Posterior cingulate gyrus (tissue), 11 donors: ENCODE results near the gene CPPED1.
"Not testable (repeated sequence)": the region's sequence is repeated elsewhere in the genome, so short reads cannot be mapped to it uniquely, and the experiment has no call there.

Experiments used
- DNase-seq, 10 donors: peaks; one replicate each; pipeline versions ENCODE4 v3.0.0 to v3.0.0-alpha.2; 2020 to 2021; ENCODE audit warnings: mixed read lengths in 3 of 10
- intact Hi-C: fragments of 100-400 bp; cut with DNase I; formaldehyde crosslinking; loops from one replicate; pipeline ENCODE4 v1.15.1; 2023

CPPED1 gene, protein sequence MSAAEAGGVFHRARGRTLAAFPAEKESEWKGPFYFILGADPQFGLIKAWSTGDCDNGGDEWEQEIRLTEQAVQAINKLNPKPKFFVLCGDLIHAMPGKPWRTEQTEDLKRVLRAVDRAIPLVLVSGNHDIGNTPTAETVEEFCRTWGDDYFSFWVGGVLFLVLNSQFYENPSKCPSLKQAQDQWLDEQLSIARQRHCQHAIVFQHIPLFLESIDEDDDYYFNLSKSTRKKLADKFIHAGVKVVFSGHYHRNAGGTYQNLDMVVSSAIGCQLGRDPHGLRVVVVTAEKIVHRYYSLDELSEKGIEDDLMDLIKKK

DNA sequence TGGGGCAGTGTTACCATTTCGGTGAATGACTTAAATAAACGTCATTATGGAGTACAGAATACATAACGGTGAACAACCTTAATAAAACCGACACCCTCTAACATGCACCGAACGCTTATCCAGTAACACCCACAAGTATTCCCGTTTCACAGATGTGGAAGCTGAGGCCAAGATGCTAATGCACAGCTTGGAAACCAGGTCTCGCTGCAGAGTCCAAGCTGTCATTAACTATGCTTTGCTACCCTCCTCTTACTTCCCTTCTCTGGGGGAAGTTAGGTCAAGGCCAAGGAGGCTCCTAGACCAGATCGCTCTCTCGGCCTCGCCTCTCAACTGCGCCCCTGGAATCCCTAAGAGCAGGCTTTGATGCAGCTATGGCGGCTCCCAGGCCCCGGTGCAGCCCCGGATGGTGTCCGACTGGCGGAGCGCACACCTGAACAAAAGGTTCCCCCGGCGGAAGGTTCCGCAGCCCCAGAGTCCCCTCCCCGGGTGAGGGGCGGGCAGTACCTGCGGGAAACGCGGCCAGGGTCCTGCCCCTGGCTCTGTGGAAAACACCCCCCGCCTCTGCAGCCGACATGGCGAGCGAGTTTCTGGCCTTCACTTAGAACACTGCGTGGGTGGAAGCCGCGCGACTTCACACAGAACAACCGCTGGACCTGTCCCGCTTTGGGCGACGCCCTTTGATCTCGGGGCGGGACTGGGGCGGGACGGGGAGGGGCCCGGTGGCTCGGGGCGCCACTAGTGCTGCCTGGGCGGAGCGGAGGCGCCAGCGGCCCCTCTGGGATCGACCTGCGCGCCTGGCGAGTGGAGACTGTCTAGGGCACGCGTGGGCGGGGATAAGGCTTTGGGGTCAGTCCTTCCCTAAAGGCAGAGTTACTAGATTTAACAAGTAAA lies at the start of gene CPPED1:
CPPED1 (minus strand) TSS at position 685 of the 891 bp plus-strand sequence; CDS start at position 574, 111 bp downstream.
- intact Hi-C loops = no loop called here
- peak; percentile 85 to 99 (median 90) for DNase-seq

DNA sequence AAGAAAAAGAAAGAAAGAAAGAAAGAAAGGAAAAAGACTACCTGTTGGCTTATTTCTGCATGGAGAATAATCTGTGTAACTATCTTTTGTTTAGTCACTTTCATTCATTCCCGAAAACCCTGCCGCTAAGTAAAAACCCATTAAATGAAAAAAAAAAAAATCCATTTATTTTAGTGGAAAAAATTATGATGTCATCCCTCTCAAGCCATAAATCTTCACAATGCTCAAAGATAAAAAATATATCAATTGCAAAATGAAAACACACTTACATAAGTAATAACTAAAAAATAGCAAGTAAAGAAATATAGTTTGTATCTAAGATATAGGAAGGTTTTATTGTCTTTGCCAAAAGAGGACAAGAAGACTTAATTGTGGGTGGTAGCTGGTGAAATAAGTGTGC lies 46.5 kb upstream of the CPPED1 start:
- DNase-seq = no peak
- intact Hi-C loops = no loop called here

DNA sequence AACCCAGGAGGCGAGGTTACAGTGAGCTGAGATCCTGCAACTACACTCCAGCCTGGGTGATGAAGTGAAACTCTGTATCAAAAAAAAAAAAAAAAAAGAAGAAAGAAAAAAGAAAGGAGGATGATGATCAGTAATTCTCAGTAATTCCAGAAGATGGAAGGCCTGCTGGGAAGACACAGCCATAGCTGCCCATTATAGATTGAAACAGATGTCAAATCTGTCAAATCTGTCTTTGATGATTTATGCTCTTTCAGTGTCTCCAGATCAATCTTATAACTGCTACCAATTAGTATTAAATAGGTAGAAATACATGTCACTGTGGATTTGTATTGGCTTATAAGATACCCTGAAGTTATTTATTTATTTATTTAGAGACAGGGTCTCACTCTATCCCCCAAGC lies 42.9 kb upstream of the CPPED1 start:
- no peak for DNase-seq
- intact Hi-C loops = no loop called here

DNA sequence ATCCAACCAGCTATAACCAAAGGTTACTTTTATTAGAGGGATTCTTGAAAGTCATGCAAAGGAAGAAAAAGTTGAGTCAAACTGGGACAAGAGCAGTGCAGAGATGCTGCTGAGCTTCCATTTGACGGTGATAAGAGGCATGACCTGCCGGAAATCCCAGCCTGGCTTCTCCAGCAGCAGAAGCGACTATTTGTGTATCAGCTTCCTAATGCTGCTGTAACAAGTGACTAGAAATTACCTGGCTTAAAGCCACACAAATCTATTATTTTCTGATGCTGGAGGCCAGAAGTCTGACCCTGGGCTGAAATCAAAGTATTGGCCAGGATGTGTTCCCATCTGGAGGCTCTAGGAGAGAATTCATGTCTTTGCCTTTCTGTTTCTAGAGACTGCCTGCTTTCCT lies 41.6 kb upstream of the CPPED1 start:
- intact Hi-C loops = no loop called here
- no peak for DNase-seq

DNA sequence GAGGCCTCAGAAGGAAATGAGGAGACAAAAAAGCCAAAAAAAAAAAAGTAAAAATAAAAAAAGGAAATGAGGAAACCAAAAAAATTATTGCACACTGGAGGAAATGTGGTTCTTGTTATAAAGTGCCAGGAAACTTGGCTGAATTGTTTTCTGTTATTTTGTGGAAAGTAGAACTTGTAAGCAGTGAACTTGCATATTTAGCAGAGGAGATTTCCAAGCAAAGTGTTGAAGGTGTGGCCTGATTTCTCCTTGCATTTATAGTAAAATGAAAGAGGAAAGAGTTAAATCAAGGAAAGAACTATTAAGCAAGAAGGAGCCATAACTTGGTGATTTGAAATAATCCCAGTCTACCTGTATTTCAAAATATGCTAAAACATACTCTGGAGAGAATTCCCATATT lies 34.1 kb upstream of the CPPED1 start:
- DNase-seq = no peak
- intact Hi-C loops = no loop called here

DNA sequence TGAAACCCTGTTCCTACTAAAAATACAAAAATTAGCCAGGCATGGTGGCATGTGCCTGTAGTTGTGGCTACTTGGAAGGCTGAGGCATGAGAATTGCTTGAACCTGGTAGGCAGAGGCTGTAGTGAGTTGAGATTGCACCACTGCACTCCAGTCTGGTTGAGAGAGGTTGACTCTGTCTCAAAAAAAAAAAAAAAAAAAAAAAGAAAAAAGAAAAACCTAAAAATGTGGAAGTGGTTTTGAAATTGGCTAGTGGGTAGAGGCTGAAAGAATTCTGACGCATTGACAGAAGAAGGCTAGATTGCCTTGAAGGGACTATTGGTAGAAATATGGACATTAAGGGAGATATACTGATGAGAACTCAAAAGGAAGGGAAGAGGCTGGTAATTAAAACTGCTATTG lies 33.6 kb upstream of the CPPED1 start:
- intact Hi-C loops = no loop called here
- no peak for DNase-seq

DNA sequence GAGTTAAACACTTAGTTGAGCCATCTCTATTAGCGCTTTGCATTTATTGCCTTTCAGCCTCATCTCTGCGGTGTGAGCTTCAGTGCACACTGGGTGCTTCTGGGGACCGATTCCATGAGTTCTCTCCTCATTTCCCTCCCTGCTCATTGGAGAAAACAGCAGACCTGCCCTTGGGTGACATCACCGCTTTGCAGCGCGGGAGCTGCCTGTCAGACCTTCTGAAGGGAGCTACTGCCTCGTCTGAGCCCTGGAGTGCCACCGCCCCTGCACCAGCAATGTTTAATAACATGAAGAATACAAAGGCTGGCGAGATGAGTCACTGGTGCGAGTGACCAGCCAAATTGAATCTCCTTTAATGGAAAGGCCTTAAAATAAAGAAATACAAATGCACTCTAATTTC lies 30.2 kb upstream of the CPPED1 start:
- intact Hi-C loops = no loop called here
- DNase-seq = peak in 4 of 10 donors; percentile 12 to 89 (median 61)

DNA sequence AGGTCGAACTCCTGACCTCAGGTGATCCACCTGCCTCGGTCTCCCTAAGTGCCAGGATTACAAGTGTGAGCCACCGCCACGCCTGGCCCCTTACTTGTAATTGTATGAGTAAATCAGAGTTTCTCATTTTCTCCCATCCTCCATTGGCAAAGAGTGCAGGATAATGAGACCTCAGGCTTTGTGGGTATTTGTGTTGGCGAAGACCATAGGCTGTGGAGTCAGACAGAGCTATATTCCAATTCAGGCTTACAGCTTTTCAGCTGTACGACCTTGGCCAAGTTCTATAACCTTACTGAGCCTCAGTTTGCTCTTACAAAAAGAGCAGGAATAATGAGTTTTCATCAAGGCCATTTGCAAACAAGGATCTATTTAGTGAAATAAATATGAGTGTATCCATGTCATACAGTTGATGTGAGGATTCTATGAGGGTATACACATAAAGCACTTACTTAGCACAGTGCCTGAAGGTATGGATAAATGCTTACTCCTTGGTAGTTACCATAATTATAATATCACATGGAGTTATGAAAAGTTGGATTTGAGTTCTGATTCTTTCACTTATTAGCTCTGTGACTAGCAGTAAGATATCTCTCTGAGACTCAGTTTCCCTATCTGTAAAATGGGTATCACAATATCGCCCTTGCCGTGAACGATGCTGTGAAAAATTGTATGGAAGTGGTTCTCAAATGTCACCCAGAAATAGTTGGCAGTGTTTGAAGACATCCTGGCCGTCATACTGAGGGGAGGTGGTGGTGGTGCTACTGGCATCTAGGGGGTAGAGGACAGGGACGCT lies 25.6 kb upstream of the CPPED1 start:
- peak in 1 of 10 donors; percentile 75 for DNase-seq
- intact Hi-C loops = no loop called here

DNA sequence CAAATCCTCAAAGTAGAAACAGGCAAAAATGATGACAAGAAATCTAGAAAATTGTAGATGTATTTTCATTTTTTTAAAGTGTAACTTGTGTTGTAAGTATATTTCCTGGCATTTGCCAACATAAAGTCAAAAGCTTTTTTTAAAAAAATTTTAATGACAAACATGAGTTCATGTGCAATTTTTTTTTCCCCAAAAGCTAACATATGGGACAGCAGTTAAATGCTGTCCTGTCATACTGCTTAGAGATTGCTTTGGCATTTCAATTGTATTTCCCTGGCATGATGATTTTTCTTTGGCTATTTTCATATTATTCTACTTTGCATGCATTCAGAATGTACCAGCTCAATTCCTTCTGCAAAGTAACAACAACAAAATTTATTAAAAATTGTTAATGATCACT lies 24.5 kb upstream of the CPPED1 start:
- DNase-seq = no peak
- intact Hi-C loops = no loop called here

DNA sequence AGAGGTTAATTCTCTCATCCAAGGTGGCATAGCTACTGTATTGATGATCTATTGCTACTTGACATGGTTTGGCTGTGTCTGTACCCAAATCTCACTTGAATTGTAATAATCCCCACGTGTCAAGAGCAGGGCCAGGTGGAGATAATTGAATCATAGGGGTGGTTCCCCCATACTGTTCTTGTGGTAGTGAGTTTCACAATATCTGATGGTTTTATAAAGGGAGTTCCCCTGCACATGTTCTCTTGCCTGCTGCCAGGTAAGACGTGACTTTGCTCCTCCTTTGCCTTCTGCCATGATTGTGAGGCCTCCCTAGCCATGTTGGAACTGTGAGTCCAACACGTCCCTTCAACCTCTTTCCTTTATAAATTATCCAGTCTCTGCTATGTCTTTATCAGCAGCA lies 22.9 kb upstream of the CPPED1 start:
- DNase-seq = peak in 1 of 10 donors; percentile 5
- intact Hi-C loops = no loop called here

DNA sequence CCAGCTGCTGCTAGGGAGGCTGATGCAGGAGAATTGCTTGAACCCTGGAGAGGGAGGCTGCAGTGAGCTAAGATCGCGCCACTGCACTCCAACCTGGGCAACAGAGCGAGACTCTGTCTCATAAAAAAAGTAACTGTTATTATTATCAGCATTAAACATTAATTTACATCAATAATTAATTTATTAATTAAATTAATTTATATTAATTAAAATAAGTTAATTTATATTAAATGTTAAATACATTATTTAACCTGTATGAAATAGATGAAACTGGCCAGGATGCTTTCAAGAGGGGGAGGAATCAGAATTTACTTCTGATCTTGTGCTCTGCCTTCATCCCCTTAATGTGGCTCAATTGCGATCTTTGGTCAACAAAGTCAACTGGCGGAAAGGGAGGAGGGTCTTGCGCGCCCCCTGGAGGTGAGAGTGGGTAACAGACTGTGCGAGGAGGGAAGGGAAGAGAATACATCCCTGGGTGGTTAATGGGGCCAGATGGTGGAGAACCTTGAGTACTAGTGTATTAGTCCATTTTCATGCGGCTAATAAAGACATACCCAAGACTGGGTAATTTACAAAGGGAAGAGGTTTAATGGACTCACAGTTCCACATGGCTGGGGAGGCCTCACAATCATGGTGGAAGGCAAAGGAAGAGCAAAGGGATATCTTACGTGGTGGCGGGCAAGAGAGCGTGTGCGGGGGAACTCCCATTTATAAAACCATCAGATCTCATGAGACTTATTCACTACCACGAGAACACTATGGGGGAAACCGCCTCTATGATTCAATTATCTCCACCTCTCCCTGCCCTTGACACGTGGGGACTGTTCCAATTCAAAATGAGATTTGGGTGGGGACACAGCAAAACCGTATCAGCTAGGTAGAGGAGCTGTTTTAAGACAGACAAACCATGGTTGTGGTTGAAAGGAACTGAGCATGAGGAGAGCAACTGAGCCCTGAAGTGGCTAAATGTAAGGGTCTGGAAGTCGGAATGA lies 15.7 kb upstream of the CPPED1 start:
- peak in 6 of 10 donors; percentile 20 to 88 (median 72) for DNase-seq
- intact Hi-C loops = loop anchor here (2.0 to 5.0 kb wide), 3 partner anchors 99 to 362 kb away; no protein-coding TSS in a partner anchor

DNA sequence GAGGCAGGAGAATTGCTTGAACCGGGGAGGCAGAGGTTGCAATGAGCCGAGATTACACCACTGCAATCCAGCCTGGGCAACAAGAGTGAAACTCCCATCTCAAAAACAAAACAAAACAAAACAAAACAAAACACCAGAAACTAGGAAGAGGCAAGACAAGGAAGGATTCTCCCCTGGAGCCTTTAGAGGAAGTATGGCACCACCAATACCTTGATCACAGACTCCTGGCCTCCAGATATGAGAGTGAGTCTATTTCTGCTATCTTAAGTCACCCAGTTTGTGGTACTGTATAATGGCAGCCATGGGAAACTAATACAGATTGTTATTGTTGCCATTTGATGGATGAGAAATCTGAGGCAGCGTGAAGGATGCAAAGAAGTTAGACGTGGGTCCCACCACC lies 14.6 kb upstream of the CPPED1 start:
- intact Hi-C loops = loop anchor here (2.0 to 5.0 kb wide), 3 partner anchors 98 to 361 kb away; no protein-coding TSS in a partner anchor
- no peak for DNase-seq

DNA sequence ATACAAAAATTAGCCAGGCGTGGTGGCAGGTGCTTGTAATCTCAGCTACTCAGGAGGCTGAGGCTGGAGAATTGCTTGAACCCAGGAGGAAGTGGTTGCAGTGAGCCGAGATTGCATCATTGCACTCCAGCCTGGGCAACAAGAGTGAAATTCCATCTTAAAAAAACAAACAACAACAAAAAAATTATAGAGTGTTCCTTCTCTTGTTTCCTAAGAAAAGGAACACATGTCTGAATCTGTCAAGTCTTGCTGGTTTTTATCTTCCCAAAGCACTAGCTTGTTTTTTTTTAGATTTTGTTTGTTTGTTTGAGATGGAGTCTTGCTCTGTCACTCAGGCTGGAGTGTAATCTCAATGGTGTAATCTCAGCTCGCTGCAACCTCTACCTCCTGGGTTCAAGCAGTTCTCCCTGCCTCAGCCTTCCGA lies 13.1 kb upstream of the CPPED1 start:
- intact Hi-C loops = loop anchor here (5.0 kb wide), 2 partner anchors 245 to 360 kb away; no protein-coding TSS in a partner anchor
- DNase-seq = peak in 1 of 10 donors; percentile 58

DNA sequence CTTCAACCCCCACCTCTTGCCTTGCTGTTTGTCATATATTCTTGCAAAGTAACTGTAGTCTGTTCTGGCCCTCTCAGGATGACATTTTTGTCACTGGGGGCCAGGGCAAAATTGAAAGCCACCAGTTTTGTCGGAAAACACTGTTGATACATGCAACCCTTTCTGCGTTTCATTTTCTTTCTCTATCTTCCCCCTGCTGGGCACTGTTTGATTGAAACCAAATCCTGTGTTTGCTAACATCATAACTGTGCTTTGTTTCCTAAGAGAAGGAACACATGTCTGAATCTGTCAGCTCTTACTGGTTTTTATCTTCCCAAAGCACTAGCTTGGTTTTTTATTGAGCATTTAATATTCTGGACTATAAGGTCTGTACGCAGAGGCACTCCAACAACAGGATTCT lies 11.7 kb upstream of the CPPED1 start:
- intact Hi-C loops = loop anchor here (5.0 kb wide), 2 partner anchors 243 to 358 kb away; no protein-coding TSS in a partner anchor

DNA sequence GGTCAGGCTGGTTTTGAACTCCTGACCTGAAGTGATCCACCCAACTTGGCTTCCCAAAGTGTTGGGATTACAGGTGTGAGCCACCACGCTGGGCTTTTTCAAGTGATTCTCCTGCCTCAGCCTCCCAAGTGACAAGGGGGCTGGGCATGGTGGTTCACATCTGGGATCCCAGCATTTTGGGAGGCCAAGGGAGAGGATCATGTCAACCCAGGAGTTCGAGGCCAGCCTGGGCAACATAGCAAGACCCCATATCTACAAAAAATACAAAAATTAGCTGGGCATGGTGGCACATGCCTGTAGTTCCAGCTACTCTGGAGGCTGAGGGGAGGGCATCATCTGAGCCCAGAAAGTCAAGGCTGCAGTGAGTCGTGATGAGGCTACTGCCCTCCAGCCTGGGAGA lies 10.0 kb upstream of the CPPED1 start:
- intact Hi-C loops, DNase-seq: not testable (repeated sequence)

More for the DNA sequence above, 11.7 kb upstream of the CPPED1 start:
- DNase-seq = peak in 1 of 10 donors; percentile 22

DNA sequence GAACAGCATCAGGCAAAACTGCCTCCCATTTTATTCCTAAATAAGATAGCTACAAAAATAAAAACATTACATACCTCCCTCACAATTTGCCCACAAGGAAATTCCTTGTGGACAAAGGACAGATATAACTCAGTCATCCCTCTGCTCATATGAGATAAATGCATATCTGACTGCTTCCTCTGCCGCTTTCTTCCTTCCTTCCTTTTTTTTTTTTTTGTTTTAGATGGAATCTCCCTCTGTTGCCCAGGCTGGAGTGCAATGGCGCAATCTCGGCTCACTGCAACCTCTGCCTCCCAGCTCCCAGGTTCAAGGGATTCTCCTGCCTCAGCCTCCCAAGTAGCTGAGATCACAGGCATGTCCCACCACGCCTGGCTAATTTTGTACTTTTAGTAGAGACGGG lies 9.6 kb upstream of the CPPED1 start:
- DNase-seq = peak in 1 of 10 donors; percentile 12
- intact Hi-C loops = not testable (repeated sequence)

DNA sequence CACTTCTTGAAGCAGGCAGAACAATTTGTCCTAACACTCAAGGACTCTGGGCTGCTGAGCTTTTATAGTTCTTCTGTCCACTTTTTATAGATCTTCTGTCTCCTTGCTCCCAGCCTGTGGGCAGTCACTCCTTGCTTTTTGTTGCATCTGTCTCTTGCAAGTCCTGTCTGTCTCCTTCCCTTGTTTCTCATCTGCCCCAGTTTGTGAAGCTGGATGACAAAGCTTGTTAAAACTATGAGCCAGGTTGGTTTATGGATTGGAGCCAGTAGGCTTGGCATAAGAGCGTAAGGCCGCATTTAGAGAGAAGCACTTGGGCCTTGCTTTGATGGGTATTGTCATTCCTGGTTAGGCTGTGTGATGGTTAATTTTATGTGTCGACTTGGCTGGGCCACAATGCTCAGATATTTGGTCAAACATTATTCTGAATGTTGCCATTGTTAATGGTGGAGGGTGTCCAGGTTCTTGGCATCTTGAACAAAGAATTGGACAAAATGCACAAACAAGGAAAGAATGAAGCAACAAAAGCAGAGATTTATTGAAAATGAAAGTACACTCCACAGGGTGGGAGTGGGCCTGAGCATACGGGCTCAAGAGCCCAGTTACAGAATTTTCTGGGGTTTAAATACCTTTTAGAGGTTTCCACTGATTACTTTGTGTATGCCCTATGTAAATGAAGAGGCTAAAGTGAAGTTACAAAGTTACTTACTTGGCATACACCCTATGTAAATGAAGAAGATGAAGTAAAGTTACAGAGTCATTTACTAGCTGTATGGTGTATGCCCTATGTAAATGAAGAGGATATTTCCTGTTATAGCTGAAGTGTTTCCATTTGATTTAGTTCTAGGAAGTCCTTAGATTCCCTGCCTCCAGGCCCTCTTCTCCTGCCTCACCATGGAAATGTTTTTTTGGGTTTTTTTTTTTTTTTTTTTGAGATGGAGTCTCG lies 8.0 kb upstream of the CPPED1 start:
- DNase-seq = peak in 1 of 10 donors; percentile 16
- intact Hi-C loops = no loop called here

DNA sequence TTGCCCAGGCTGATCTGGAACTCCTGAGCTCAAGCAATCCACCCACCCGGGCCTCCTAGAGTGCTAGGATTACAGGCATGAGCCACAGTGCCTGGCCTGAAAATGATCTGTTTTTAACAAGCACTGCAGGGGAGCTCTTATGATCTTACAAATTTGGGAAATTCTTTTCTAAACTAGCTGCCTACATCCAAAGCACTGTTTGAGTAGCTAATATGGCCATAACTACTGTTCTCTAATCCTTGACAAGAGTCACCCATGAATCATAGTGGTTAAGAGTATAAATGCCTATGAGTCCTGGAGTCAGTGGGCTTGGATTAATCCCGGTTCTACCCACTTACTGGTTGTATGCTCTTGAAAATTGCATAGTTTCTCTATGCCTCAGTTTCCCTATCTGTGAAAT lies 1.4 kb upstream of the CPPED1 start:
- intact Hi-C loops = no loop called here
- peak in 1 of 10 donors; percentile 29 for DNase-seq
